ENCODE results near the gene ZNF385B. TPM values are rescaled to one million over a fixed set of nuclear protein-coding genes. Genes with fewer than 3 reads are reported as not detected.

Gene ZNF385B
- total RNA-seq, 1 experiment from 2014 or later = not detected

GRCh38 chr2:179856205-179856604 is 5.2 kb downstream of the ZNF385B start:
- no peak for DNase-seq (ENCODE audit: low spot score)

- no peak for DNase-seq (ENCODE audit: low spot score)
Observed at GRCh38 chr2:179855673-179856072, 5.7 kb downstream of the ZNF385B start.

DNA sequence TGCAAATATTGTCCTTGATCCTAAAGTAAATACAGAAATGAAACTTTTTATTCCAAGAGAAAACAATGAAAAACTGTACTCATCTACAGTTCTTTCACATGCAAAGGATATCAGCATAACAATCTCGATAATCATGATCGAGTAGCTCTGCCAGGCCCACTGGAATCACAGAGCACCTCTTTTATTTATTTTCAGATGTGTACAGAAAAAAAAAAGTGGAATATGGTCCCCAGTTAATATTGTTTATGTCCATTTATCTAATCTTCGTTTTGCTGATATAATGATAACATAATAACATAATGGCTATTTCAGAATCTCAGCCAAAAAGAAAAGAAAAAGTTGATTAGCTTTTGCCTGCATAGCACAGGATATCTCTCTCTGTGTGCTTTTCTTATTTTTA is 6.5 kb downstream of the ZNF385B start:
- no peak for DNase-seq (ENCODE audit: low spot score)

DNA sequence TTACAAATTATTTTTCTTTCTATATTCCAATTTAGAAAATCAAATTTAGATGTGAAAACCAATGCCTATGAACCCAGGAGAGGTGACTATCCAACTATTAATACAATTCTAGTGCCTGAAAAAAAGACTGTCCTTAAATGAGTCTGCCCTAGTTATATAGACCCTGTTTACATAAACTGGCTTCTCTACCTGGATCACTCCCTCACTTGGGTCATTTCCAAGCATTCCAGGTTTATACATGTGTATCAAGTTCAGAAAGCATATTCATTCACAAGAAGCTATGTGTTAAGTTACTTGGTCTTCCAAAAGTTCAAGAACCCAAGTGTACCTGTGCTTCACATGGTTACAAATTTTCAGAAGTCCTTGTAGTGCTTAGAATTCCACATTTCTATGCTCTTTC is 8.3 kb downstream of the ZNF385B start:
- DNase-seq (ENCODE audit: low spot score) = no peak

DNA sequence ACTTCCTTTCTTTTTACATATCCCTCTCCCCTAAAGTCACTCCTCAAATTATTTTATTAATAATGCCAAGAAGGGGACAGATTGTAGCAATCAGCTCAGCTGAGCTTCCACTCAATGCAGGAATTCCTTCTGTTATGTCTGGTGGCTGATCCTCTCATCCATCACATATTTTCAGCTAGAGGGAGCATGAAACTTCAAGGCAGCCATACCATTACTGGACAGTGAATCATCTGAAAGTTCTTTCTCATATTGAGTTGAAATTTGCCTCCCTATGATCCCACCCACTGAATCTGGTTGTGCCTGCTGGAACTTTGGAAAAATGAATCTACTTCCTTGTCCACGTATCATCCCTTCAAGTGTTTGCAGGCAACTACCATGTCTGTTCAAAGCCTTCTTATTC is 11.2 kb downstream of the ZNF385B start:
- peak; percentile 24 for DNase-seq (ENCODE audit: low spot score)

GRCh38 chr2:179849719-179850118 is 11.7 kb downstream of the ZNF385B start:
- DNase-seq (ENCODE audit: low spot score) = no peak

- no peak for DNase-seq (ENCODE audit: low spot score)
Observed at GRCh38 chr2:179843541-179843940, 17.9 kb downstream of the ZNF385B start.

DNA sequence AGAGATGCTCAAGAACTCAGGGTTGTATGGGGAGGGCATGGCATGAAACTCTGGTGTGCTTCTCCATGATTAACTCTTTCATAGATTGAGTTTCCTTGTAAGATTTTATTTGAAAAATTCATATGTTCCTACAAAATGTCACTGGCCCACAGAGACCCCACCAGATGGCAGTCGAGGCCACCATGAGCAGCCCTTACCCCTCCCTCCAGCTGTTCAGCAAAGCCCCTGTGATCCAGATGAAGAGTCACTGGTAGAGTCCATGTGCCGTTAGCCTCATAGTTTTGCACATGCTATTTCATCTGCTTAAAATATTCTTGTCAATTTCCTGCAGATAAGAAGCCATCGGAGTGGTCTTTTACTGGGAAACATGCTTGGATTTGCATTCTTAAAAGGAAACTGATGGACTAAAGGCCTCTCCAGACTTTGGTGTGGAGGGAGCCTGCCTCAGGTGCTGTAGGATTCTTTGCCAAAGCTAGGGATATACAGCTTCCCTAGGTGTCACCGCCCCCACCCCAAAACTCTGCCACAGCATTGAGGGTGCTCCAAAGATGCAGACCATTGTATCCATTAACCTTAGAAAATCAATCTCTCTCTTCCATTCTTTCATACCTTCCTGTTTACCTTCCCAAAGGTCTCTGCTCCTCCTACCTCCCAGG is 18.8 kb downstream of the ZNF385B start:
- no peak for DNase-seq (ENCODE audit: low spot score)

GRCh38 chr2:179840840-179841239 is 20.6 kb downstream of the ZNF385B start:
- no peak for DNase-seq (ENCODE audit: low spot score)

- DNase-seq (ENCODE audit: low spot score) = peak; percentile 79
Observed at GRCh38 chr2:179837408-179837807, 24.0 kb downstream of the ZNF385B start.

GRCh38 chr2:179830043-179830787 is 31.2 kb downstream of the ZNF385B start:
- DNase-seq (ENCODE audit: low spot score) = no peak

DNA sequence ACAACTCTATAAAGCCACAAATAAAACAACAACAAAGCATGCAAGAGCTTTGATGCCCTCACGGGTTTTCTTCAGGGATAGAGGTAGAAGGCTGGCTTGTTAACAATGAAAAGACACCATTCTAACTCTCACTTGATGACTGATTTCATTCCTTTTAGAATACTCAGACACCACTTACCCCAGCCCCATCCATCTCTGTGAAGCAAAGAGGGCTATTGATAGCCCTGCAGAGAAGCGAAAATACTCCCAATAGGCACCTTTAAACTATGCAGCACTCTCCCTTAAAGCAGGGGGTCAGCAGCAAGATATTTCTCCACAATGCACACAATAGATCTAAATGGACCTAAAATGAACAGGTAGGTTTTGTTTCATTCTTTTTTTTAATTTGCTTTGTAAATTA is 35.1 kb downstream of the ZNF385B start:
- DNase-seq (ENCODE audit: low spot score) = no peak

DNA sequence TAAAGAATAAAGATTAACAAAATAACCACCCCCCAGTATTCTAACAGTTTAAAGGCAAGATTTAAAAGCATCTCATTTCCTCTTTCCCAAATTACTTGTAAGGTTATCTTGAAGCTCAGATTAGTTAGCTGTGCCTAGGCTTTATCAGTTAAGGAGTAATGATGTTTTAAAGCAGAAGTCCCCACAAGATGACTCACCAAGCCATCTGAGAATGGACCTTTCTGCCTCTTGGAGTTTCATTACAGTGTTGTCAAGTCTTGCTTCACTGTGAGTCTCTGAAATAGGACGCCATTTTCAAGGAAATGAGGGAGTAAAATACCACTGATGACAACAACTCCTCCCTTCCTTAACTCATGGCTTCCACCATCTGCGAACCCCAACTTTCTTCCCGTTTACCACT is 35.9 kb downstream of the ZNF385B start:
- peak; percentile 29 for DNase-seq (ENCODE audit: low spot score)

DNA sequence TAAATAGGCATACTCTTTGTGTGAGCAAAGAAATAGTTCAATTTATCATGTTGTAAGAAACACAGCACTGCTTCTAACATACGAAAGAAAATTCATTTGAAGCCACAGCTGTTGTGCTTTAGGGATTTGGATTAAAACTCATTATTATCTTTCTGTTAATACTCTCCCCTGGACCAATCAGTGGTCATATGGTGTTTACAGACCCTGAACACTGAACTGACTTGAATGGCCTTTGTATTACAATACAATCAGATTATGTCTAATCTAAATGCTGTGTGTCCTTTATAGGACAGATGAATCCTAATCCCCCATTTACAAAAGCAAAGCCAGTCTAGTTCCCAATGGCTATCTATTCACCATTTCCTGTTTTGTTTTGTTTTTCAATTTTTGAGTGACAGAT is 36.5 kb downstream of the ZNF385B start:
- DNase-seq (ENCODE audit: low spot score) = no peak

- DNase-seq (ENCODE audit: low spot score) = no peak
Observed at GRCh38 chr2:179822540-179822939, 38.9 kb downstream of the ZNF385B start.

DNA sequence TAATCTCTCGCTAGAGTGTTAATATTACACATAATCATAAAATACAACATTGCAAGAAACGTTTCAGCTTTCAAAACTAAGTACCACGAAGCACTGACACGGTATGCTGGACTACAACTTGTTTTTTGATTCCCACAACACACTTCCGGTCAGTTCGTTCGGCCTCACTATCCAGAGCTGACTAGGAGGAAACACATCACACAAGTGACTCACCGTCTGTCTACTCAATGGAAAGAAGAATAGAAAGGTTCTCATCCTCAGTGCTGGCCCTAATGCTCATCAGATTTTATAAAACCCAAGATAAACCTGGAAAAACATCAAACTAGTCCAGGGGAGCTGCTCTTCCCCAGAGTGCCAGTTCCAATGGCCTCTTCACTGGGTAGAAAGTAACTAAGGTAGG is 42.9 kb downstream of the ZNF385B start:
- DNase-seq (ENCODE audit: low spot score) = peak; percentile 90

GRCh38 chr2:179817181-179817841 is 44.1 kb downstream of the ZNF385B start:
- peak; percentile 18 for DNase-seq (ENCODE audit: low spot score)

DNA sequence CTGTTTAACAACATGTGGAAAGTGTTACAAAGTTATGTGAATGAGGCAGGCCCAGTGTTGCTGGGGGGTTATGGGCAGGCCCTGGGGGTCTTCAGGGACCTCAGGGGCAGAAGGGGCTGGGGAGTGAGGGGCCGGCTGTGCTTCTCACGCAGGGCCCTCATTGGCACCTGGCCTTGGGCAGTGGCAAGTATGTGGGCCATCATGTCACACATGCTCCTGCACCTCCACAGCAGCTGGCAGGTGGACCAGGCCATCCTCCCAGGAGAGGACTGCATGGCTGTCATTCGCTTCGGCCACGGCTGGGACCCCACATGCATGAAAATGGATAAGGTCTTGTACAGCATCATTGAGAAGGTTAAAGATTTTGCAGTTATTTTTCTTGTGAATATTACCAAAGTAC is 47.4 kb downstream of the ZNF385B start:
- DNase-seq (ENCODE audit: low spot score) = no peak

- DNase-seq (ENCODE audit: low spot score) = peak; percentile 13
Observed at GRCh38 chr2:179812501-179812900, 48.9 kb downstream of the ZNF385B start.

DNA sequence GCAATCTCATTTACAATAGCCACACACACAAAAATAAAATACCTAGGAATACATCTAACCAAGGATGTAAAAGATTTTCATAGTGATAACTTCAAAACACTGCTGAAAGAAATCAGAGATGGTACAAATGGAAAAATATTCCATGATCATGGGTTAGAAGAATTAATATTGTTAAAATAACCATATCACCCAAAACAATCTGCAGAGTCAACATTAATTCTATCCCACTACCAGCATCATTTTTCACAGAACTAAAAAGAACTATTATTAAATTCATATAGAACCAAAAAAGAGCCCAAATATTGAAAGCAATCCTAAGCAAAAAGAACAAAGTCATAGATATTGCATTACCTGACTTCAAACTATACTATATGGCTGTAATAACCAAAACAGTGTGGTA is 50.4 kb downstream of the ZNF385B start:
- no peak for DNase-seq (ENCODE audit: low spot score)

DNA sequence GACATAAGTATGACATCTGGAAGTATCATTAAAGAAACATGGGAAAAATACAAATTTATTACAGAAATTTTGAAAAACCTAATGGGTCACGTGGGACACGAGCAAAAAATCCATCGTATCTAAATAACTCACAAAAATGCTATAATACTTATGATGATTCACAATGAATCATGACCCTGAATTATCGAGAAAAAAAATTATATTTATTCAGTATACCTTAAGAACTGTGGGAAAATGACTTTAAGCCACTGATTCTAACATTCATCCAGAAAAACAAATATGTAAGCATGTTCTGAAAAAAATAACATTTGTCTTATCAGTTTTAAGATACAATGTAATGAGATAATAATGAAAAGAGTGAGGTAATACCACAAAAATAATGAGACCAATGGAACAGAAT is 51.8 kb downstream of the ZNF385B start:
- no peak for DNase-seq (ENCODE audit: low spot score)

- DNase-seq (ENCODE audit: low spot score) = no peak
Observed at GRCh38 chr2:179805001-179805400, 56.4 kb downstream of the ZNF385B start.

- DNase-seq (ENCODE audit: low spot score) = no peak
Observed at GRCh38 chr2:179804206-179804605, 57.2 kb downstream of the ZNF385B start.
